K562 (cell line): Measurements from ENCODE around the gene FMOD. TPM values are rescaled to one million over a fixed set of nuclear protein-coding genes. Genes with fewer than 3 reads are reported as not detected.
A peak's percentile ranks its signal among the peaks of the same experiment; 100 is the strongest.

Experiments used
- ATAC-seq: fragments of 200-7000 bp; cut with Tn5 transposase; 3 replicates; pipeline ENCODE4 v1.9.1; 2020; ENCODE audit warnings: moderate library complexity
- BruUV-seq: library from RNA; stranded (reverse); fragments of 400-500 nt; replicated peaks from 2 replicates; lab custom pipeline; 2021; lab: Mats Ljungman, UMichigan
- CTCF ChIA-PET: fragments of 300-600 bp; formaldehyde crosslinking; extraction: SDS; loops from one replicate; lab custom pipeline; 2021; ENCODE audit warnings: low intra/inter-chr PET ratio; lab: Yijun Ruan, JAX
- POLR2A ChIA-PET: fragments of 300-600, 350-650 bp; sonication (Branson Sonifier 250); formaldehyde crosslinking; extraction: SDS; loops from one replicate; lab custom pipeline; 2021; ENCODE audit warnings: antibody characterized with exemption, inconsistent platforms; lab: Yijun Ruan, JAX
- DNase-seq, 4 experiments: peaks; one replicate each; pipeline versions ENCODE4 v3.0.0 to v3.0.0-alpha.2; 2011 to 2018; ENCODE audit warnings: low spot score in 3 of 4, mixed read lengths in 3 of 4; ENCODE audit errors: extremely low read depth in 1 of 4
- FAIRE-seq: peaks from 2 replicates; lab custom pipeline; 2011; peaks lifted over from hg19 to GRCh38; lab: Jason Lieb, UNC
- H2AFZ ChIP-seq: 2 replicates; pipeline ENCODE4 v1.6.0; 2011; ENCODE audit warnings: low read depth, low read length, control low read depth, inconsistent platforms
- H3K27ac ChIP-seq: fragments of 200-600 bp; 3 replicates; pipeline ENCODE4 v1.8.0; 2011; ENCODE audit warnings: low read depth, mild to moderate bottlenecking, control low read depth, inconsistent platforms, low read length, moderate library complexity, mixed read lengths; ENCODE audit errors: extremely low read depth
- H3K27me3 ChIP-seq, 2 experiments: fragments of 300-600 bp in 1 of 2; 2 replicates in 1 of 2; 3 replicates in 1 of 2; pipeline versions ENCODE4 v1.6.0 to v1.8.0; 2011; ENCODE audit warnings: inconsistent platforms in 2 of 2, low read length in 2 of 2, mild to moderate bottlenecking in 1 of 2, mixed read lengths in 1 of 2, moderate library complexity in 1 of 2; ENCODE audit not compliant: control insufficient read depth in 2 of 2, insufficient read depth in 2 of 2
- H3K36me3 ChIP-seq: fragments of 300-600 bp; 3 replicates; pipeline ENCODE4 v1.8.0; 2011; ENCODE audit warnings: mild to moderate bottlenecking, low read length, inconsistent platforms; ENCODE audit not compliant: control insufficient read depth, insufficient read depth
- H3K4me1 ChIP-seq, 2 experiments: fragments of 200-600 bp in 1 of 2; replicated peaks in 1 of 2; 2 replicates in 1 of 2; 3 replicates in 1 of 2; pipeline versions ENCODE4 v1.5.1 to v1.8.0; 2011; ENCODE audit warnings: inconsistent platforms in 2 of 2, low read length in 2 of 2, mild to moderate bottlenecking in 1 of 2, mixed read lengths in 1 of 2, moderate library complexity in 1 of 2; ENCODE audit not compliant: control insufficient read depth in 2 of 2, insufficient read depth in 2 of 2
- H3K4me2 ChIP-seq: 2 replicates; pipeline ENCODE4 v1.6.1; 2011; ENCODE audit warnings: low read length, control low read depth, inconsistent platforms, mixed read lengths; ENCODE audit not compliant: insufficient read depth
- H3K4me3 ChIP-seq: fragments of 200-600 bp; sonication (generic), shearing (Covaris generic); 2 replicates; pipeline ENCODE4 v1.5.1; 2016; ENCODE audit warnings: control low read depth, inconsistent platforms
- H3K79me2 ChIP-seq: fragments of 200-600 bp; 3 replicates; pipeline ENCODE4 v1.8.0; 2011; ENCODE audit warnings: low read length, inconsistent platforms; ENCODE audit not compliant: control insufficient read depth, insufficient read depth
- H3K9ac ChIP-seq, 2 experiments: 2 replicates each; pipeline versions ENCODE4 v1.6.0 to v1.6.1; 2011; ENCODE audit warnings: low read depth in 2 of 2, low read length in 2 of 2, control low read depth in 1 of 2, inconsistent platforms in 1 of 2, mild to moderate bottlenecking in 1 of 2, mixed read lengths in 1 of 2; ENCODE audit not compliant: insufficient read depth in 1 of 2
- H3K9me1 ChIP-seq: one replicate; pipeline ENCODE4 v1.6.0; 2011; ENCODE audit warnings: inconsistent platforms, mild to moderate bottlenecking, low read length, moderate library complexity; ENCODE audit not compliant: control insufficient read depth, insufficient read depth
- H3K9me3 ChIP-seq: replicated peaks from 2 replicates; pipeline ENCODE4 v1.5.1; 2011; ENCODE audit warnings: low read depth, low read length, inconsistent platforms; ENCODE audit not compliant: control insufficient read depth, insufficient read depth
- H4K20me1 ChIP-seq: replicated peaks from 2 replicates; pipeline ENCODE4 v1.6.1; 2011; ENCODE audit warnings: low read length, inconsistent platforms, mixed read lengths; ENCODE audit not compliant: control insufficient read depth, insufficient read depth
- CEBPB ChIP-seq: fragments of 450-650 bp; IDR thresholded peaks from 2 replicates; pipeline ENCODE4 v1.6.1; 2016; ENCODE audit warnings: missing genetic modification characterization, missing compliant biosample characterization
- CEBPG ChIP-seq, 3 experiments: fragments of 200-800 bp in 1 of 3; sonication (Bioruptor generic) in 1 of 3; sonication (generic) in 1 of 3; formaldehyde crosslinking in 1 of 3; IDR thresholded peaks in 2 of 3; conservative IDR thresholded peaks in 1 of 3; 2 replicates each; pipeline versions ENCODE4 v1.6.1 to v1.8.0; 2016 to 2022; ENCODE audit warnings: missing compliant biosample characterization in 2 of 3, missing genetic modification characterization in 2 of 3, mild to moderate bottlenecking in 1 of 3, missing genetic modification reagents in 1 of 3
- GATA2 ChIP-seq: sonication (generic); formaldehyde crosslinking; IDR thresholded peaks from 2 replicates; pipeline ENCODE4 v1.4.0; 2020; ENCODE audit warnings: mild to moderate bottlenecking, missing genetic modification reagents
- PHB2 ChIP-seq: fragments of 450-650 bp; IDR thresholded peaks from 2 replicates; pipeline ENCODE4 v1.6.1; 2017; ENCODE audit warnings: low read depth
- RAD51 ChIP-seq: fragments of 450-650 bp; IDR thresholded peaks from 2 replicates; pipeline ENCODE4 v1.7.1; 2016; ENCODE audit warnings: low read depth, mild to moderate bottlenecking, borderline replicate concordance
- ZNF584 ChIP-seq: fragments of 200-800 bp; sonication (Bioruptor generic); IDR thresholded peaks from 2 replicates; pipeline ENCODE4 v1.6.1; 2016; ENCODE audit warnings: low read depth, mild to moderate bottlenecking, missing genetic modification characterization, missing compliant biosample characterization
- in situ Hi-C: fragments of 300-500 bp; cut with MboI; formaldehyde crosslinking; loops from 4 replicates; pipeline ENCODE4 v1.15.0; 2018; ENCODE audit warnings: inconsistent platforms, mixed read lengths
- intact Hi-C: fragments of 100-400 bp; cut with micrococcal nuclease; formaldehyde crosslinking; loops from 2 replicates; pipeline ENCODE4 v1.14.2; 2022
- polyA plus RNA-seq, 8 experiments: library from polyadenylated mRNA; depleted of rRNA in 4 of 8; stranded (reverse) in 5 of 8; unstranded in 3 of 8; fragments of >200 nt; fragmentation: Nextera tagmentation in 2 of 8; fragmentation: Illumina TruSeq in 1 of 8; extraction: Ambion mirVana in 2 of 8; extraction: Trizol in 1 of 8; gene quantifications; 2 replicates each; pipeline versions ENCODE4 v1.2.1 to v1.2.3, GENCODE V29; 2011 to 2014; ENCODE audit warnings: inconsistent platforms in 1 of 8, missing spikeins in 1 of 8
- total RNA-seq, 7 experiments: library from RNA; depleted of rRNA in 6 of 7; stranded (reverse); fragments of >200 nt in 6 of 7; fragmentation: Illumina TruSeq in 2 of 7; extraction: Trizol in 2 of 7; gene quantifications; 2 replicates each; pipeline versions ENCODE4 v1.2.1 to v1.2.3, GENCODE V29; 2011 to 2021; ENCODE audit warnings: low replicate concordance in 1 of 7

Gene FMOD
- total and polyA plus RNA-seq, 9 of the 15 experiments (the other 6 are each of a cell fraction or from before 2014, with no cell fraction given), result 0.03 to 0.13 (median 0.03) TPM; not detected in 6

GRCh38 chr1:203322500-203323179, 28.3 kb downstream of the FMOD start:
- Histone ChIP-seq H2AFZ (no peak overlapping the region), H3K9ac (no peak overlapping the region), H3K9me3 (no peaks in the 10 kb centered on the region), H3K27ac (no peak overlapping the region), H3K36me3 (no peaks in the 10 kb centered on the region), H4K20me1 (no peaks in the 10 kb centered on the region), H3K79me2 (no peaks in the 10 kb centered on the region), H3K9me1 (no peaks in the 10 kb centered on the region), H3K4me1 (peaks cover 26 to 41% of the 10 kb centered on the region in 2 experiments), H3K27me3 (peaks cover 0 to 12% of the 10 kb centered on the region in 2 experiments; a peak in 3 of 5 replicates), H3K4me2 (no peak overlapping the region), H3K4me3 (no peak overlapping the region)
- no TSS peak for BruUV-seq
- ChIA-PET CTCF (no interaction called here), POLR2A (interaction anchor here (0.6 to 9.3 kb wide), 9 partner anchors 11 to 1317 kb away, joined by 3 to 117 read pairs (median 3); partner anchors contain the start of gene BTG2)
- no peak for DNase-seq
- no peak for TF ChIP-seq CEBPG (CRISPR knock-in tag; IDR thresholded peaks at IDR 0.05)
- TF ChIP-seq CEBPG (tag; conservative IDR thresholded peaks at IDR 0.05 in 1 of 2, IDR thresholded peaks at IDR 0.05 in 1 of 2), result peak in 1 of 2 experiments; percentile 60; a peak in 3 of 4 replicates
- TF ChIP-seq CEBPB, result peak; percentile 64
- TF ChIP-seq GATA2 (CRISPR knock-in tag), result 0 out of 2 replicates have a peak, but pooled peaks have one; percentile 16
- TF ChIP-seq ZNF584 (CRISPR knock-in tag), result no peak
- no peak for TF ChIP-seq PHB2
- TF ChIP-seq RAD51, result no peak
- in situ Hi-C loops (no loop called here), intact Hi-C loops (no loop called here)
- no peak for FAIRE-seq
- no peak for ATAC-seq
